HepG2 (cell line): ENCODE measurements around the gene TEKT1.
"Not testable (repeated sequence)": the region's sequence is repeated elsewhere in the genome, so short reads cannot be mapped to it uniquely, and the experiment has no call there.

ENCODE experiments used
- ARID3A ChIP-seq: IDR thresholded peaks from 2 replicates; pipeline ENCODE4 v1.6.1; 2012; ENCODE audit warnings: low read depth, low read length, improper control_type of control experiment
- CENPX ChIP-seq: sonication (generic); formaldehyde crosslinking; IDR thresholded peaks from 2 replicates; pipeline ENCODE4 v1.9.0; 2021; ENCODE audit warnings: mild to moderate bottlenecking, missing genetic modification reagents, moderate library complexity
- MYNN ChIP-seq: sonication (generic); formaldehyde crosslinking; IDR thresholded peaks from 2 replicates; pipeline ENCODE4 v1.4.0; 2020; ENCODE audit warnings: mild to moderate bottlenecking, low read depth, missing genetic modification reagents
- POLR2AphosphoS5 ChIP-seq: IDR thresholded peaks from 2 replicates; pipeline ENCODE4 v1.6.1; 2012; ENCODE audit warnings: low read depth, low read length
- RBM22 ChIP-seq: fragments of 200-400 bp; formaldehyde crosslinking; optimal IDR thresholded peaks from 2 replicates; pipeline ENCODE3; 2017; ENCODE audit warnings: mild to moderate bottlenecking, low read length, moderate library complexity
- RFXAP ChIP-seq: sonication (generic); formaldehyde crosslinking; IDR thresholded peaks from 2 replicates; pipeline ENCODE4 v1.4.0; 2020; ENCODE audit warnings: missing genetic modification reagents, borderline replicate concordance
- TF ChIP-seq, protein P1 (sequence below): sonication (generic); formaldehyde crosslinking; IDR thresholded peaks from 2 replicates; pipeline ENCODE4 v1.5.0; 2020; ENCODE audit warnings: mild to moderate bottlenecking, missing genetic modification reagents, moderate library complexity

DNA sequence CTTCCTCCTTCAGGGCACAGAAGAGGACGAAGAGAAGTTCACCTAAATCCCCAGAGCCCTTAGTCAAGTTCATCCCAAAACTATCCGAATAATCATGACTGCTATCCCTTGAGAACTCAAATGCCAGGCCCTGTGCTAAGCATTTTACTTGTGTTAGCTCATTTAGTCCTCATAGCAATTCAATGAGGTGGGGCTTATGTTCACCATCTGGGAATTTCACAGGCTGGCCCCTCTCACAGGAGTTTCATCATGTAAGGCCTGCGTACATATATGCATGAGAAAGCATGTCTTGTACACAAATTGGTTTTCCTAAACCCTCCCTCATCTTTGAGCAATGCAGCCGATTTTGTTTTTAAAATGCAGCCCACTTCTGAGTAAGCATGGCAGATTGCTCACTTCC lies 12.9 kb upstream of the TEKT1 start:
- not testable (repeated sequence) for TF ChIP-seq POLR2AphosphoS5; CENPX (CRISPR knock-in tag); ARID3A; RFXAP (CRISPR knock-in tag); MYNN (CRISPR knock-in tag); RBM22
- TF ChIP-seq, protein P1, sequence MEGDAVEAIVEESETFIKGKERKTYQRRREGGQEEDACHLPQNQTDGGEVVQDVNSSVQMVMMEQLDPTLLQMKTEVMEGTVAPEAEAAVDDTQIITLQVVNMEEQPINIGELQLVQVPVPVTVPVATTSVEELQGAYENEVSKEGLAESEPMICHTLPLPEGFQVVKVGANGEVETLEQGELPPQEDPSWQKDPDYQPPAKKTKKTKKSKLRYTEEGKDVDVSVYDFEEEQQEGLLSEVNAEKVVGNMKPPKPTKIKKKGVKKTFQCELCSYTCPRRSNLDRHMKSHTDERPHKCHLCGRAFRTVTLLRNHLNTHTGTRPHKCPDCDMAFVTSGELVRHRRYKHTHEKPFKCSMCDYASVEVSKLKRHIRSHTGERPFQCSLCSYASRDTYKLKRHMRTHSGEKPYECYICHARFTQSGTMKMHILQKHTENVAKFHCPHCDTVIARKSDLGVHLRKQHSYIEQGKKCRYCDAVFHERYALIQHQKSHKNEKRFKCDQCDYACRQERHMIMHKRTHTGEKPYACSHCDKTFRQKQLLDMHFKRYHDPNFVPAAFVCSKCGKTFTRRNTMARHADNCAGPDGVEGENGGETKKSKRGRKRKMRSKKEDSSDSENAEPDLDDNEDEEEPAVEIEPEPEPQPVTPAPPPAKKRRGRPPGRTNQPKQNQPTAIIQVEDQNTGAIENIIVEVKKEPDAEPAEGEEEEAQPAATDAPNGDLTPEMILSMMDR: not testable (repeated sequence)
